ENCODE data around the gene BRAF.

DNA sequence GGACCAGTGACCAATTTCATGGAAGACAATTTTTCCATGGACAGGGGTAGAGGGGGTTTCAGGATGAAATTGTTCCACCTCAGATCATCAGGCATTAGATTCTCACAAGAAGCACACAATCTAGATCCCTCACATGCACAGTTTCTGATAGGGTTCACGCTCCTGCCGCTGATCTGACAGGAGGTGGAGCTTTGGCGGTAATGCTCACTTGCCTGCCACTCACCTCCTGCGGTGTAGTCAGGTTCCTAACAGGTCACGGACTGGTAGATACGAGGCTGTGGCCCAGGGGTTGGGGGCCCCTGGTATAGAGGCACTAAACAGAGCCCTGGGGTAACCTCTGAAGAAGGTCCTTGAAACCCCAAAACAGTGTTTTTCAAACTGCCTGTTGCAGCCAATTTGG is 6.5 kb downstream of the BRAF start:
- TF ChIP-seq RAD21 (IDR thresholded peaks at IDR 0.05; ENCODE audit: low read depth) (no peak), EP300 (IDR thresholded peaks at IDR 0.05; ENCODE audit: borderline replicate concordance) (no peak), NFIC (IDR thresholded peaks at IDR 0.05) (no peak)

Data from Ishikawa (cell line).